Bone marrow (tissue), 2 donors: Measurements from ENCODE around the gene OR52N4.
"Not testable (repeated sequence)": the region's sequence is repeated elsewhere in the genome, so short reads cannot be mapped to it uniquely, and the experiment has no call there.

ENCODE experiments used
- DNase-seq, 2 donors: peaks; one replicate each; lab custom pipeline; 2025; lab: John Stamatoyannopoulos, UW

Gene OR52N4

DNA sequence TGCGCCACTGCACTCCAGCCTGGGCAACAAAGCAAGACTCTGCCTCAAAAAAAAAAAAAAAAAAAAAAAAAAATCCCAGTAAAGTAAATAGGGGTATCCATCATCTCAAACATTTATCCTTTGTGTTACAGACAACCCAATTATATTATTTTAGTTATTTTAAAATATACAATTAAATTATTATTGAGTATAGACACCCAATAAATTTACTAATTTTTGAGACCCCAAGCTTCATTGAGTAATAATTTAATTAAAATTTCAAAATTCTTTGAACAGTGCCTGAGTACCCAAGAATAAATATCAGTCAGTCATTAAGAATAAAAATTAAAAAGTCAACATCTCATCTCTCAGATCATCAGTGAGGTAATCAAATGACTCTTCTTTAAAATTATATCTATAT, at the start of gene OR52N4:
OR52N4 (plus strand) TSS at position 301 of the 400 bp plus-strand sequence. CDS start 498 bp downstream, outside the sequence.
- no peak for DNase-seq

DNA sequence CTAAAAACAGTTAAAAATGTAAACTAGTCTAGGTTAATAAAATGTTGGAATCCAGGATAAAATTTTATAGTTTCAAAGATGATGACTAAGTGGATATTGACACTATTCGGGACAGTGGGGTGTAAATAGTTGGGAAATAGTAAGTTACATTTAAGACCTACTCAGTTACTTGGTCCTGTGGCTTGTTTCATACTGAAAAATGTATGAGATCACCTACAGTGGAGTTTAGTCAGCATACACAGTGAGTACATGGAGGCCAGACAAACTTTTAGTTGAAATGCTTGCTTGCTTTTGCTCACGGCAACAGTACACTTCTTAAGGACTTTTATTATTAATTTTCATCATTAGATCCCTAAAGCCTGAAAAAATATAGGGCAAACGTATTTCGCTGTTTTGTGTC, 48.4 kb upstream of the OR52N4 start:
- DNase-seq = no peak

GRCh38 chr11:5712507-5712906, 41.5 kb upstream of the OR52N4 start:
- no peak for DNase-seq

DNA sequence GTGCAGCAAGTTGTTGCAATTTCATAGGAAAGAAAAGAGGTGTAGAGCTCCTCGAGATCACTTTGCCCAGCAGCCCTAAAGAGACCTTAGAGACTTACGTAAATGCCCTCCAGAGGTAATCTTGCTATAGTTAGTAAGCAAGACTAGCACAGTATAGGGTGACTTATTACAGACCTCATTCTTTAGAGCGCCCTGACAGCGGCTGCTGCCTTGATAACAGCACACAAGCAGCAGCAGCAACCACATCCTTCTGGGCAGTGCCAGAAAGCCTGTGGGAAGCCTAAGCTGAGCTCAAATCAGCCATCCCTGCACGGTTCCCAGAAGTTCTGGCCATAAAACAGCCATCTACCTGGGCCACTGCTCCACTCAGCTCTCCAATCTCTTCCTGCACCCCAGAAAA, 40.3 kb upstream of the OR52N4 start:
- DNase-seq = no peak

DNA sequence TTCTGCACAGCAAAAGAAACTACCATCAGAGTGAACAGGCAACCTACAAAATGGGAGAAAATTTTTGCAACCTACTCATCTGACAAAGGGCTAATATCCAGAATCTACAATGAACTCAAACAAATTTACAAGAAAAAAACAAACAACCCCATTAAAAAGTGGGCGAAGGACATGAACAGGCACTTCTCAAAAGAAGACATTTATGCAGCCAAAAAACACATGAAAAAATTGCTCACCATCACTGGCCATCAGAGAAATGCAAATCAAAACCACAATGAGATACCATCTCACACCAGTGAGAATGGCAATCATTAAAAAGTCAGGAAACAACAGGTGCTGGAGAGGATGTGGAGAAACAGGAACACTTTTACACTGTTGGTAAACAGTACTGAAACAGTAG, 37.5 kb upstream of the OR52N4 start:
- not testable (repeated sequence) for DNase-seq

DNA sequence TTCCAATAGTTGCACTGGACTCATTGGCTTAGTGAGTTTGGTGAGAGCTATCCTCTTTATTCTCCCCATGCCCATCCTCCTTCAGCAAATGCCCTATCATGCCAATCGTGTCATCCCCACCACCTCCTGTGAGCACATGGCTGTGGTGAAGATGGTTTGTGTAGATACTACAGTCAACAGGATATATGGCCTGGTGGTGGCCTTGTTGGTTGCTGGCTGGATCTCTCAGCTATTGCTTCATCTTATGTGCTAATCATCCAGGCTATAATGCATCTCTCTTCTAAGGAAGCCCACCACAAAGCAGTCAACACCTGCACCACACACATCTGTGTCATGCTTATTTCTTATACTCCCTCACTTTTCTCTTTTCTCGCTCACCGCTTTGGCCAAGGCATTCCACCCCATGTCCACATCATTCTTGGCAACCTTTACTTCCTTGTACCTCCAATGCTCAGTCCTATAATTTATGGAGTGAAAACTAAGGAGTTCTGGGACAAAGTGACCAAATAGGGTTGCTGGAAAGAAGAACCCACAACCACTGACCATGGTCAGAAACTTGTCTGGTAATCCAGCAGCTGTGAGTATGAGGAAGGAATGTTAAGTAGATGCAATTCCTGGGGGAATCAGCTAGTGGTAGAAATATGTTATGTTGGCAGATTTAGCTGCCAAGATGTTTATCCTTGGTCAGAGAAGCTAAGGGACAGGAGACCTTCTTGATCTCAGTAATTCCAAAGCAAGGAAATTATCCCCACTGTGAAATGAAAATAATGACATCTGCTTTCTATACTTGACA, 34.1 kb upstream of the OR52N4 start:
- DNase-seq = no peak

GRCh38 chr11:5722622-5723021, 31.4 kb upstream of the OR52N4 start:
- no peak for DNase-seq

- no peak for DNase-seq
These were observed 27.7 kb upstream of the OR52N4 start for GRCh38 chr11:5726351-5726750.

DNA sequence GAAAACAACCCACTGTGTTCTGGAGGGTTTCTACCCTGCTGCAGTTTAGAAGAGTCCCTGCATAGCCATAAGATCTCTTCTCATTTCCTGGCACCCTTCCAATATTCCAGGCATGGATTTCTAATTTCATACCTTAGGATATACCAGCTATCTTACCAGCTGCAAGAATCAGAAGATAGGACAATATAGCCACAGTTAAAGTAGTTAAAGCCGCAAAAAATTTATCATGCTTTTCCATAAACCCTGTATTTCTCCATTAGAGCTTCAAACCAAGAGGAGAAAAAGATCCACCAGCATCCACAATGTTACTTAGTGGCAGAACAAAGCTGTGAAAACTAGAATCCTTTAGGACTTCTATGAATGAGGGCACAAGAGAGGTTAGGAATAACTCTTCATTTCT, 26.4 kb upstream of the OR52N4 start:
- no peak for DNase-seq

DNA sequence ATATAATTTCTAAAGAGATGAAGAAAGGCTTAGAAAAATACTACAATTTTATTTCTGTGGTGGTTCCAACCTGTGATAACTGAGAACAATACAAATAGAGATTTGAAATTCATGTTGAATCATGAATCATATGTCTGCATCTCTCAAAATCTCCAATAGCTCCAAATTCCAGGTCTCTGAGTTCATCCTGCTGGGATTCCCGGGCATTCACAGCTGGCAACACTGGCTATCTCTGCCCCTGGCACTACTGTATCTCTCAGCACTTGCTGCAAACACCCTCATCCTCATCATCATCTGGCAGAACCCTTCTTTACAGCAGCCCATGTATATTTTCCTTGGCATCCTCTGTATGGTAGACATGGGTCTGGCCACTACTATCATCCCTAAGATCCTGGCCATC, 17.6 kb upstream of the OR52N4 start, which contains the start of gene OR56B1:
OR56B1 (plus strand) TSS at position 53 of the 400 bp plus-strand sequence; CDS start at position 122, 69 bp downstream.
- no peak for DNase-seq

- DNase-seq = no peak
These were observed 17.0 kb upstream of the OR52N4 start for GRCh38 chr11:5737091-5737490.

DNA sequence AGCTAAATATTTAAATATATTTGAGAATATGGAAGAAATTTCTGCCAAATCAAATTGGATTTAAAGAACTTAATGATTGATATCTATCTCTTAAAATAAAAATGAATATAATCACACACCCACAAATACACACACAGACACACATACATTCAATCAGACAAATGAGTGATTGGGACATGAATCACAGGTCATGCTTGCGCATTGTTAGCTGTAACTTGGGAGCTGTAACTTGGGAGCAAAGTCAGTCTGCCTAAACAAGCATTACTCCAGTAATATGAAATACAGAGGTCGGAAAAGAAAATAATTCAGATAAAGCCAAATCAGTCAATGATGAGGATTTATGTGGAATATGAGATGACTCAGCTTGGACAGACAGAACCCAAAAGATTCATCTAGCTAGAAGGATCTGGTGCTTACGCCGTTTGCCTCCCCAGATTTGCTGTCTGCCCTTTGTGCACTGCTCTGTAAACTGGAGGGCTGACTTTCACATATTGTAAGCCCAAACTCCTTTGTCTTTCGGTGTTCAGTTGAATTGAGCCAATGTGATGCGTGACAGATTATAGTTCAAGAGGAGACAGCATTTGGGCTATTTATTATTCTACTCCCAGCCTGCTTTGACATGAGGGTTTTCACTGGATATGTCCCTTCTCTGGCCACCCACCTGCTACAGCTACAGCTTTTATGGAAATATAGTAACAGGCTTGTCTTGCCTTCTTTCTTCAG, 16.2 kb upstream of the OR52N4 start:
- no peak for DNase-seq

- no peak for DNase-seq
These were observed 15.6 kb upstream of the OR52N4 start for GRCh38 chr11:5738431-5738830.

GRCh38 chr11:5746614-5747013, 7.4 kb upstream of the OR52N4 start:
- no peak for DNase-seq

- DNase-seq = no peak
These were observed 4.2 kb upstream of the OR52N4 start for GRCh38 chr11:5749836-5750235.

DNA sequence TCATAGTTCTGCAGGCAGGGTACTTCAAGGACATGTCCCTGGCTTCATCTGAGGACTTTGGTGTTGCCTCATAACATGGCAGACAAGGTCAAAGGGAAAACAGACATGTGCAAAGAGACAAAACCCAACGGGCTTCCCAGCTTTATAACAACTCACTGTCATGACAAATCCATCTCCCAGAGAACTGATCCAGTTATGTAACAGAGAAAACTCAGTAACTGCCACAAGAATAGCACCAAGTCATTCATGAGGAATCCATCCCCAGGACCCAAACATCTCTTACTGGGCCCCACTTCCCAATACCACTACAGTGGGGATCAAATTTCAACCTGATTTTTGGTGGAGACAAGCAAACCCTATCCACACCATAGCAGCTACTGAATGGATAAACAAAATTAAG, 13.0 kb downstream of the OR52N4 start:
- no peak for DNase-seq

GRCh38 chr11:5783255-5783654, 29.2 kb downstream of the OR52N4 start, which contains the start of gene OR52N5:
OR52N5 (minus strand) TSS chr11:5783355; CDS start chr11:5778634, 4,721 bp downstream.
- no peak for DNase-seq

GRCh38 chr11:5791165-5791564, 37.1 kb downstream of the OR52N4 start, which contains the start of gene OR52N1:
OR52N1 (minus strand) TSS chr11:5791265; CDS start chr11:5788816, 2,449 bp downstream.
- DNase-seq = no peak

- no peak for DNase-seq
These were observed 42.5 kb downstream of the OR52N4 start for GRCh38 chr11:5796541-5796940.

- DNase-seq = no peak
These were observed 49.9 kb downstream of the OR52N4 start for GRCh38 chr11:5803982-5804381.
